VCaP (cell line): Measurements from ENCODE around the gene GAA.
A peak's percentile ranks its signal among the peaks of the same experiment; 100 is the strongest.

Source experiments
- H3K27ac ChIP-seq: fragments of 450-650 bp; 2 replicates; pipeline ENCODE4 v1.5.1; 2017
- TF ChIP-seq, protein P1 (sequence below): fragments of 450-650 bp; conservative IDR thresholded peaks from 2 replicates; pipeline ENCODE4 v1.5.1; 2017; ENCODE audit warnings: mild to moderate bottlenecking, moderate library complexity

The GAA gene

DNA sequence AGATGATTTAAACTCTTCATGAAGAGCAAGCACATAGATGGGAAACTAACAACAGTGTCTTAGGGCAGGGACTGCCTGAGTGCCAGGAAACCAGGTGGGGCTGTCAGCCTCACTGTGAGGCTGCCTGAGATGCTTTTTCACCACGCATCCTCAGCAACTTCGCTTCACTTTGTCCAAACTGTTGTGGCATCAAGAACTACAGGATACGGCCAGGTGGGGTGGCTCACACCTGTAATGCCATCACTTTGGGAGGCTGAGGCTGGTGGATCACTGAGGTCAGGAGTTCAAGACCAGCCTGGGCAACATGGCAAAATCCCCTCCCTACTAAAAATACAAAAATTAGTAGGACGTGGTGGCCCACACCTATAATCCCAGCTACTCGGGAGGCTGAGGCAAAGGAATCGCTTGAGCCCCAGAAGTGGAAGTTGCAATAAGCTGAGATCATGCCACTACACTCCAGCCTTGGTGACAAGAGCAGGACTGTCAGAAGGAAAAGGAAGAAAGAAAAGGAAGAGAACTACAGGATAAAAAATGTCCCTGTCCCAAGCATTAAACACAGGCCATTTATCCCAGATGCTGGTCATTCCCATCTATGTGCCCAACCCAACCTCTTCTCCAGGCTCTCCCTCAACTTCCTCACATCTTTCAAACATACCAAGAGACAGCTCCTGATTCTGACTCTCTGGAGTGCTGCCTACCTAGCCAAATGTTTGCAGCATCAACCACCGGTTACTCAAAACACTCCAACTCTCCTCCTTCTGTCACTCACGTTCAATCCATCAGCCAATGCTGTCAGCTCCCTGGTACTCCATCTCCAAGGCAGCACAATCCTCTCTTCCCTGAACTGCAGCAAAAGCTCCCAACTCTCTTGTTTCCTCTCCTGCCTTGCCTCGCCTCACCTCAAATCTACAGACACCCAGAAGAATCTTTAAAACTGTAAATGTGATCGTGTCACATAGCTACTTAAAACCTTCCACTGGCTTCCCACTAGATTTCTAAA is 44.0 kb downstream of the GAA start:
- H3K27ac ChIP-seq: peak overlapping the region; percentile 97
- TF ChIP-seq, protein P1, sequence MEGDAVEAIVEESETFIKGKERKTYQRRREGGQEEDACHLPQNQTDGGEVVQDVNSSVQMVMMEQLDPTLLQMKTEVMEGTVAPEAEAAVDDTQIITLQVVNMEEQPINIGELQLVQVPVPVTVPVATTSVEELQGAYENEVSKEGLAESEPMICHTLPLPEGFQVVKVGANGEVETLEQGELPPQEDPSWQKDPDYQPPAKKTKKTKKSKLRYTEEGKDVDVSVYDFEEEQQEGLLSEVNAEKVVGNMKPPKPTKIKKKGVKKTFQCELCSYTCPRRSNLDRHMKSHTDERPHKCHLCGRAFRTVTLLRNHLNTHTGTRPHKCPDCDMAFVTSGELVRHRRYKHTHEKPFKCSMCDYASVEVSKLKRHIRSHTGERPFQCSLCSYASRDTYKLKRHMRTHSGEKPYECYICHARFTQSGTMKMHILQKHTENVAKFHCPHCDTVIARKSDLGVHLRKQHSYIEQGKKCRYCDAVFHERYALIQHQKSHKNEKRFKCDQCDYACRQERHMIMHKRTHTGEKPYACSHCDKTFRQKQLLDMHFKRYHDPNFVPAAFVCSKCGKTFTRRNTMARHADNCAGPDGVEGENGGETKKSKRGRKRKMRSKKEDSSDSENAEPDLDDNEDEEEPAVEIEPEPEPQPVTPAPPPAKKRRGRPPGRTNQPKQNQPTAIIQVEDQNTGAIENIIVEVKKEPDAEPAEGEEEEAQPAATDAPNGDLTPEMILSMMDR: no peak

GRCh38 chr17:80146121-80147034 is 45.0 kb downstream of the GAA start:
- TF ChIP-seq, protein P1: no peak
- H3K27ac ChIP-seq: peak overlapping the region; percentile 97

DNA sequence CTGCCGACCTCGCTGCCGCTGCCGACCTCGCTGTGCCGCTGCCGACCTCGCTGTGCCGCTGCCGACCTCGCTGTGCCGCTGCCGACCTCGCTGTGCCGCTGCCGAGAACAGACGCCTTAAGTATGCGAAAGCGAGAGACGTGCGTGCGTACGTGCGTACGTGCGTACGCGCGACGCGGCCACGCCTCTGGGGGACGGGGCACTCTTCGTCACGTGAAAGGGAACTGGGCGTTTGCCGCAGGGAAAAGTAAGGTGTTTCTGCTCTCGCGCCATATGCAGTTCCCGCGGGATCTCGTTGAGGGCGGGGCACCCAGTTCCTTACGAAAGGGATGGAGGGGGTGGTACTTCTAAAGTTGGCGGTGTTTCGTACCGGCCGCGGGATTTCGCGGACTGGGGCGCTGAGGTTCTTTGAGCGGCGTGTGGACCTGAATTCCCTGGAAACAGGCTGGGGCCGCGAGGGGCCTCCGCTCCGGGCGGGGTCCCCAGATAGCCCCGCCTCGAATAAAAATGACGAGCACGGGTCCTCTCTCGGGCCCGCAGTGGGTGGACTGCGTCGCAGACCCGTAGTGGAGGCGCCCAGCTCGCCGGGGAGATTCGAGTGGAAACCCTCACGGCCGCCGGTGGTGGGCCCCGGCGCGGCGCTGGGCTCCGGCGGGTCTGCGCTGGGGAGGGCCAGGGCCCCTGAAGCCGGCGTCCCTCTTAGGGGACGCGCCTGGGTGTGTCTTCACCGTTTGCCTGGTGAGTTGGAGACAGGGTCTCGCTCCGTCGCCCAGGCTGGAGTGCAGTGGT is 45.8 kb downstream of the GAA start, which contains the start of gene EIF4A3:
Gene EIF4A3 (minus strand): TSS at position 94 of the 788 bp plus-strand sequence. CDS start 167 bp downstream, outside the sequence.
- H3K27ac ChIP-seq: peak within 1 kb of the TSS; percentile 97
- TF ChIP-seq, protein P1: no peak

- H3K27ac ChIP-seq: no peak overlapping the region
- TF ChIP-seq, protein P1: no peak
These were observed 50.0 kb downstream of the GAA start for GRCh38 chr17:80151333-80151732.

DNA sequence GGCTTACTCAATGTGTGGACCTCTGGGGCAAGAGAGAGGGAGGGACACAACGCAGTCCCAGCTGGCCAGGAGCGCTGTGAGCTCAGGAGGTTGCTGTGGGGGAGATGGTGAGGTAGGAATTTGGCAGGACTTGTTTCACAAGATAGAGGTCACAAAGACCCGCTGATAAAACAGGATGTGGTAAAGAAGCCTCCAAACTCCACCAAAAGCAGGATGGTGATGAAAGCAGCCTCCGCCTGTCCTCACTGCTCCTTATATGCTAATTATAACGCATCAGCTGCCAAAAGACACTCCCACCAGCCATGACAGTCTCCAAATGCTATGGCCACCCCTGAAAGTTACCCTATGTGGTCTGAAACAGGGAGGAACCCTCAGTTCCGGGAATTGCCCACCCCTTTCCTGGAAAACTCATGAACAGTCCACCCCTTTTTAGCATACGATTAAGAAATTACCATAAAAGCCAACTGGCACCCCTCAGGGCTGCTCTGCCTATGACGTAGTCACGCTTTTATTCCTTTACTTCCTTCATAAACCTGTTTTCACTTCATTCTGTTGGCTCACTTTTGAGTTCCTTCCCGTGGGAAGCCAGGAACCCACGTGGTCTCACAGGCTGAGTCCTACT is 50.8 kb downstream of the GAA start:
- H3K27ac ChIP-seq: no peak overlapping the region
- TF ChIP-seq, protein P1: no peak

GRCh38 chr17:80153004-80153403 is 51.6 kb downstream of the GAA start:
- TF ChIP-seq, protein P1: no peak
- no peak overlapping the region for H3K27ac ChIP-seq
